Mesendoderm (in vitro differentiated cells): Measurements from ENCODE around the gene TTLL3.
A peak's percentile ranks its signal among the peaks of the same experiment; 100 is the strongest.

Source experiments
- DNase-seq: peaks from one replicate; pipeline ENCODE4 v3.0.0; 2013
- H2AK5ac ChIP-seq: 2 replicates; pipeline ENCODE4 v1.6.1; 2013; ENCODE audit warnings: low read length, inconsistent platforms
- H2BK120ac ChIP-seq: 2 replicates; pipeline ENCODE4 v1.6.1; 2013; ENCODE audit warnings: low read depth, mild to moderate bottlenecking, low read length, moderate library complexity, mixed read lengths
- H2BK15ac ChIP-seq: replicated peaks from 2 replicates; pipeline ENCODE4 v1.6.1; 2013; ENCODE audit warnings: low read depth, mild to moderate bottlenecking, moderate library complexity
- H2BK5ac ChIP-seq: 2 replicates; pipeline ENCODE4 v1.6.1; 2013; ENCODE audit warnings: low read length, inconsistent platforms
- H3K18ac ChIP-seq: 2 replicates; pipeline ENCODE4 v1.6.1; 2013; ENCODE audit warnings: mild to moderate bottlenecking, low read length, mixed read lengths
- H3K23ac ChIP-seq: one replicate; pipeline ENCODE4 v1.6.1; 2013; ENCODE audit warnings: low read length
- H3K27ac ChIP-seq: 2 replicates; pipeline ENCODE4 v1.5.1; 2013; ENCODE audit warnings: low read depth, mild to moderate bottlenecking, inconsistent platforms, low read length, moderate library complexity
- H3K27me3 ChIP-seq: 2 replicates; pipeline ENCODE4 v1.6.1; 2013; ENCODE audit warnings: low read length, control low read depth, mild to moderate bottlenecking, inconsistent platforms; ENCODE audit not compliant: insufficient read depth, poor library complexity
- H3K36me3 ChIP-seq: 2 replicates; pipeline ENCODE4 v1.6.1; 2013; ENCODE audit warnings: low read length, inconsistent platforms; ENCODE audit not compliant: control insufficient read depth, insufficient read depth
- H3K4ac ChIP-seq: one replicate; pipeline ENCODE4 v1.6.1; 2013; ENCODE audit warnings: low read depth, mild to moderate bottlenecking, low read length, moderate library complexity
- H3K4me1 ChIP-seq: 2 replicates; pipeline ENCODE4 v1.6.1; 2013; ENCODE audit warnings: low read depth, low read length, inconsistent platforms; ENCODE audit not compliant: control insufficient read depth
- H3K4me2 ChIP-seq: 2 replicates; pipeline ENCODE4 v1.6.1; 2013; ENCODE audit warnings: low read length
- H3K4me3 ChIP-seq: 2 replicates; pipeline ENCODE4 v1.5.1; 2013; ENCODE audit warnings: mild to moderate bottlenecking, low read length
- H3K56ac ChIP-seq: one replicate; pipeline ENCODE4 v1.6.1; 2013; ENCODE audit warnings: low read length
- H3K79me1 ChIP-seq: 2 replicates; pipeline ENCODE4 v1.6.1; 2013; ENCODE audit warnings: low read length, inconsistent platforms
- H3K79me2 ChIP-seq: 2 replicates; pipeline ENCODE4 v1.6.1; 2013; ENCODE audit warnings: mild to moderate bottlenecking, low read length; ENCODE audit not compliant: control insufficient read depth, insufficient read depth
- H3K9ac ChIP-seq: 2 replicates; pipeline ENCODE4 v1.6.1; 2013; ENCODE audit warnings: low read length, inconsistent platforms
- H4K5ac ChIP-seq: one replicate; pipeline ENCODE4 v1.6.1; 2013; ENCODE audit warnings: low read length
- H4K8ac ChIP-seq: one replicate; pipeline ENCODE4 v1.6.1; 2013; ENCODE audit warnings: low read depth, mild to moderate bottlenecking, control low read depth, low read length, moderate library complexity
- whole genome bisulfite sequencing: extraction: QIAGEN DNeasy Blood & Tissue Kit; methylation state at CpG from one replicate; pipeline ENCODE4 v1.1.7; 2013; ENCODE audit warnings: low lambda C conversion rate, missing lambda C conversion rate; ENCODE audit not compliant: insufficient coverage; ENCODE audit errors: extremely low coverage; 5-methylcytosine and 5-hydroxymethylcytosine counted together

The TTLL3 gene

DNA sequence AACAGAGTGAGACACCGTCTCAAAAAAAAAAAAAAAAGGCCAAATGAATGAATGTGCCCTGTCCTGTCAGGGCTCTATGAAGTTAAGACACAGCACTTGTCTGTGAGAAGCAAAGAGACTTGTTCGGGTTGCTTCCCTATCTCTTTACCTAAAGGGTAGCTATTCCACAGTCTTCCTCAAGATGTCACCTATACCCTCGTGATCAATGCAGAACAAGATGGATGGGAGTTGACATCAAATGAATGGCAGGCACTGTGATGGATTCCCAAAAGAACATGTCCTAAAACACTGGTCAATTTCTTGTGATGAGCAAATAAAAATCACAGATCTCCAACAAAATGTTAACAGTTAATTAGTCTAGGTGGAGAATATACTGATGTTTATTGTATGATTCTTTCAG lies 27.3 kb upstream of the TTLL3 start:
- WGBS, result no CpG with 5 or more reads among the region's 3 CpGs
- no peak overlapping the region for H2BK120ac ChIP-seq
- H3K9ac ChIP-seq, result no peak overlapping the region
- no peaks in the 10 kb centered on the region for H3K4me1 ChIP-seq
- no peaks in the 10 kb centered on the region for H3K27me3 ChIP-seq
- H2BK15ac ChIP-seq, result no peak overlapping the region
- H4K8ac ChIP-seq, result no peak overlapping the region
- H4K5ac ChIP-seq, result no peak overlapping the region
- no peaks in the 10 kb centered on the region for H3K79me1 ChIP-seq
- no peak overlapping the region for H3K27ac ChIP-seq
- no peak overlapping the region for H3K23ac ChIP-seq
- no peak overlapping the region for H3K18ac ChIP-seq
- no peaks in the 10 kb centered on the region for H3K79me2 ChIP-seq
- H3K36me3 ChIP-seq, result peaks cover 10% of the 10 kb centered on the region
- no peak overlapping the region for H3K56ac ChIP-seq
- H3K4ac ChIP-seq, result no peak overlapping the region
- no peak overlapping the region for H2AK5ac ChIP-seq
- DNase-seq, result peak; percentile 51
- H3K4me3 ChIP-seq, result no peak overlapping the region
- no peak overlapping the region for H3K4me2 ChIP-seq
- H2BK5ac ChIP-seq, result no peak overlapping the region

DNA sequence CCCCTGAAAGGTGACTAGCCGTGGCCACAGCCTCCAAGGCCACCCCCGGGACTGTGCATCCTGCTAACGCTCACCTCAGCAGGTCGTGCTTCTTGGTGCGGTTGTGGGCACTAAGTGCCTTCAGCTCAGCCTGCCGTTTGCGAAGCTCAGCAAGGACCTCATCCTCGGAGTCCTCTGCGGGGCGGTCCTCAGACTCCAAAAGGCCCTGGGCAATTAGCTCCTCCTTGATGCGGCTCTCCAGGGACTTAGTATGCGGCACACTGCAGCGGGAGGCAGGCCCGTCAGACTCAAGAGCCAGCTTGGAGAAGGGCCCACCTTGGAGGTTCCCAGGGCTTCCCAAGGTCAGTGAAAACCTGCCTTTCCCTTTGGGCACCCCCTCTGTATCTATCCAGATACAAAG lies 26.1 kb upstream of the TTLL3 start:
- Histone ChIP-seq H3K4ac (no peak overlapping the region), H3K79me2 (no peaks in the 10 kb centered on the region), H3K4me3 (no peak overlapping the region), H3K27ac (no peak overlapping the region), H3K36me3 (peaks cover 10% of the 10 kb centered on the region), H3K23ac (no peak overlapping the region), H2BK120ac (no peak overlapping the region), H4K5ac (no peak overlapping the region), H3K9ac (no peak overlapping the region), H3K4me1 (no peaks in the 10 kb centered on the region), H3K56ac (no peak overlapping the region), H3K79me1 (no peaks in the 10 kb centered on the region), H3K18ac (no peak overlapping the region), H3K27me3 (no peaks in the 10 kb centered on the region), H2BK5ac (no peak overlapping the region), H3K4me2 (no peak overlapping the region), H2BK15ac (no peak overlapping the region), H2AK5ac (no peak overlapping the region), H4K8ac (no peak overlapping the region)
- no CpG with 5 or more reads among the region's 14 CpGs for WGBS
- DNase-seq, result no peak

DNA sequence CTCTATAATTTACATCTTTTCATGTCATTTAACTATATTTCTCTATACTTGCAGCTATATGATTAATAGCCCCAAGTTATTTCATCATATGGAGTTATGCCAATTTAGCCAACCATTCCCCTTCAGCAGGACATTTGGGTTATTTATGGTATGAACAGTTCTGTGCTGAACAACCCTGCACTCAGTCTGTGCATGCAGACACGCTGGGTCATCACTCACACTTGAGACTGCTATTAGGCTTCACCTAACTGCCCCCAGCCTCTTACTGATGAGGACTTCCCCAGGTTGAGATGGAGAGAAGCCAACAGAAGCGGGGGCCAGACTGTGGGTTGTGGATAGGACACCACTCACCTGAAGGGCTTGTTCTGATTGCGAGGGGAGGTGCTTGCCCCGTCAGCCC lies 25.1 kb upstream of the TTLL3 start:
- Histone ChIP-seq H3K56ac (no peak overlapping the region), H3K79me1 (no peaks in the 10 kb centered on the region), H3K27me3 (no peaks in the 10 kb centered on the region), H3K4me2 (no peak overlapping the region), H3K4me3 (no peak overlapping the region), H3K9ac (no peak overlapping the region), H3K4ac (no peak overlapping the region), H4K5ac (no peak overlapping the region), H3K36me3 (peaks cover 14% of the 10 kb centered on the region), H3K27ac (no peak overlapping the region), H3K18ac (no peak overlapping the region), H2AK5ac (no peak overlapping the region), H3K23ac (no peak overlapping the region), H2BK15ac (no peak overlapping the region), H2BK120ac (no peak overlapping the region), H3K4me1 (no peaks in the 10 kb centered on the region), H2BK5ac (no peak overlapping the region), H4K8ac (no peak overlapping the region), H3K79me2 (no peaks in the 10 kb centered on the region)
- DNase-seq, result no peak
- no CpG with 5 or more reads among the region's 4 CpGs for WGBS

DNA sequence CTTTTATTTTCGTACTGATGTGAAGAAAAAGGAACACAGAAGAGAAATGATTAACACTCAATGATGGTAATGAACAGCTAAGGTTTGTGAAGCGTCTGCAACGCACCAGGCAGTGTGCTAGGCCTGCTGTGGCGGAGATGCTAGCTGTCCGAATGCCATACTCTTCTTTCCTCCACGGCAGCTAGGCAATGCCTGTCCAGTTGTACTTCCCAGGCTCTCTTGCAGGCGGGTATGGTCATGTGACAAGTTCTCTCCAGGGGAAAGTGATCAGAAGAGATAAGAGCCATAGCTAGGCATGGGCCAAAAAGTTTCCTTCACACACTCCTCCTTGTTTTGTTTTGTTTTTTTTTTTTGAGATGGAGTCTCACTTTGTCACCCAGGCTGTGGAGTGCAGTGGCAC lies 24.5 kb upstream of the TTLL3 start:
- Histone ChIP-seq H3K79me1 (no peaks in the 10 kb centered on the region), H2BK120ac (no peak overlapping the region), H3K18ac (no peak overlapping the region), H4K5ac (no peak overlapping the region), H3K4me3 (no peak overlapping the region), H3K79me2 (no peaks in the 10 kb centered on the region), H4K8ac (no peak overlapping the region), H3K27ac (no peak overlapping the region), H3K9ac (no peak overlapping the region), H3K56ac (no peak overlapping the region), H2BK15ac (no peak overlapping the region), H3K4me2 (no peak overlapping the region), H3K27me3 (no peaks in the 10 kb centered on the region), H2AK5ac (no peak overlapping the region), H3K4me1 (no peaks in the 10 kb centered on the region), H3K36me3 (peaks cover 14% of the 10 kb centered on the region), H3K4ac (no peak overlapping the region), H2BK5ac (no peak overlapping the region), H3K23ac (no peak overlapping the region)
- WGBS, result no CpG with 5 or more reads among the region's 7 CpGs
- DNase-seq, result no peak

DNA sequence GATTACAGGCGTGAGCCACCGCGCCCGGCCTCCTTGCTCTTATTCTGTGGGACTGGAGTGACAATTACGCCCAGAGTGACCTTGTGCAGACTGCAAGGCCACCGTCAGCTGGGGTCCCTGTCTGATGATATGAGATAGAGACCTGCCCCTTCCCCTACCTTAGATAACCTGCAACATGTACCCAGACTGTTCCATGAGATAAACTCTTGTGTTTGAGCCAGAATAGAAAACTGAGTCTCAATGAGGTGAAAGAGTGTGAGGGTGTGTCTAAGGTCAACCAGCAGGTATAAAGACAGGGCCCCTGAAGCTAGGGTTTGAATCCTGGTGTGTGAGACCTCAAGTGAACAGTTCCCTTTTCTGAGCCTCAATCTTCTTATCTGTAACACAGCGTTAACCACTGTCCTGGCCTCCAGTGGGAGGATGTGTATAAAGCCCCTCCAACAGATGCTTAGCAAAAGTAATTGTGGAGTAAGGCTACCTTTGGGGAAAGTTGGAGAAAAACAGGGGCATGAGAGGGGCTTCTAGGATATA lies 23.8 kb upstream of the TTLL3 start:
- Histone ChIP-seq H3K9ac (no peak overlapping the region), H2BK15ac (no peak overlapping the region), H3K27me3 (no peaks in the 10 kb centered on the region), H3K4me3 (no peak overlapping the region), H3K18ac (no peak overlapping the region), H3K27ac (no peak overlapping the region), H3K4me2 (no peak overlapping the region), H3K4ac (no peak overlapping the region), H3K36me3 (peaks cover 14% of the 10 kb centered on the region), H4K5ac (no peak overlapping the region), H4K8ac (no peak overlapping the region), H2BK5ac (no peak overlapping the region), H3K23ac (no peak overlapping the region), H3K79me2 (no peaks in the 10 kb centered on the region), H2AK5ac (no peak overlapping the region), H3K79me1 (peaks cover 3% of the 10 kb centered on the region), H3K4me1 (no peaks in the 10 kb centered on the region), H2BK120ac (no peak overlapping the region), H3K56ac (no peak overlapping the region)
- WGBS, result no CpG with 5 or more reads among the region's 7 CpGs
- DNase-seq, result no peak
